DMS153 (cell line): ENCODE data around the gene PIP5K1B.

Experiments
- DNase-seq: peaks from one replicate; lab custom pipeline; 2025; lab: John Stamatoyannopoulos, UW

Gene PIP5K1B

GRCh38 chr9:68808338-68808890 is 103.4 kb downstream of the PIP5K1B start:
- peak; percentile 98 for DNase-seq

GRCh38 chr9:68817079-68817875 is 112.2 kb downstream of the PIP5K1B start:
- no peak for DNase-seq

GRCh38 chr9:68819065-68819464 is 114.0 kb downstream of the PIP5K1B start:
- no peak for DNase-seq

- DNase-seq, result no peak
Observed at GRCh38 chr9:68821911-68822310, 116.9 kb downstream of the PIP5K1B start.

GRCh38 chr9:68822596-68823165 is 117.6 kb downstream of the PIP5K1B start:
- DNase-seq, result no peak

- DNase-seq, result peak; percentile 88
Observed at GRCh38 chr9:68825762-68826472, 120.9 kb downstream of the PIP5K1B start.

GRCh38 chr9:68827837-68828744 is 123.1 kb downstream of the PIP5K1B start:
- DNase-seq, result no peak

- DNase-seq, result no peak
Observed at GRCh38 chr9:68832101-68832500, 127.1 kb downstream of the PIP5K1B start.

GRCh38 chr9:68832861-68833518 is 128.0 kb downstream of the PIP5K1B start:
- no peak for DNase-seq

GRCh38 chr9:68834931-68835520 is 130.0 kb downstream of the PIP5K1B start:
- DNase-seq, result no peak

- no peak for DNase-seq
Observed at GRCh38 chr9:68836788-68837187, 131.7 kb downstream of the PIP5K1B start.

GRCh38 chr9:68838245-68838644 is 133.2 kb downstream of the PIP5K1B start:
- DNase-seq, result no peak

- DNase-seq, result peak; percentile 87
Observed at GRCh38 chr9:68841276-68842052, 136.4 kb downstream of the PIP5K1B start.

- DNase-seq, result no peak
Observed at GRCh38 chr9:68842568-68842967, 137.5 kb downstream of the PIP5K1B start.

GRCh38 chr9:68843239-68843638 is 138.2 kb downstream of the PIP5K1B start:
- DNase-seq, result no peak

- no peak for DNase-seq
Observed at GRCh38 chr9:68844157-68844556, 139.1 kb downstream of the PIP5K1B start.

GRCh38 chr9:68844631-68845612 is 139.9 kb downstream of the PIP5K1B start:
- no peak for DNase-seq

GRCh38 chr9:68847765-68848164 is 142.7 kb downstream of the PIP5K1B start:
- DNase-seq, result no peak

GRCh38 chr9:68851657-68852056 is 146.6 kb downstream of the PIP5K1B start:
- no peak for DNase-seq
